HG02588 (cell line): Measurements from ENCODE around the gene LRRC4C.
"Not testable (repeated sequence)": the region's sequence is repeated elsewhere in the genome, so short reads cannot be mapped to it uniquely, and the experiment has no call there.

Experiments
- ATAC-seq: cut with Tn5 transposase; IDR thresholded peaks from one replicate; pipeline ENCODE4 v1.9.1; 2021; ENCODE audit warnings: mild to moderate bottlenecking, moderate library complexity; ENCODE audit not compliant: unreplicated experiment

The LRRC4C gene

DNA sequence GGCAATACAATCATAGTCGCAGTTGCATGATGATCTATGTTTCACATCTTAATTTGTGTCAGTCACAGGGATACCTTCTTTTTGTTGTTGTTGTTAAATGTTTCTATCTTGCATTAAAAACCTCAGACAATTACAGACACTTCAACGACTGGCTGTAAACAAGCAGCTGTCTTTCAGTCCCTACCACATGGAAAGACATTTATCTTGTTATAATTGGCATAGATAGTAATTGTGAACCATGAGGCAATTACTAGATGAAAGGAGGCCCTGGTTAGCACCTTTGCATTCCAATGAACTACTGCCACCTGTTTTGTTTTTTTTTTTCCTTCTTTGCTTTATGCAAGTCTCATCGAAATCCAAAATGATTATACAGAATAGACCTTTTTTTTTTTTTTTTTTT, 416.8 kb downstream of the LRRC4C start:
- no peak for ATAC-seq

DNA sequence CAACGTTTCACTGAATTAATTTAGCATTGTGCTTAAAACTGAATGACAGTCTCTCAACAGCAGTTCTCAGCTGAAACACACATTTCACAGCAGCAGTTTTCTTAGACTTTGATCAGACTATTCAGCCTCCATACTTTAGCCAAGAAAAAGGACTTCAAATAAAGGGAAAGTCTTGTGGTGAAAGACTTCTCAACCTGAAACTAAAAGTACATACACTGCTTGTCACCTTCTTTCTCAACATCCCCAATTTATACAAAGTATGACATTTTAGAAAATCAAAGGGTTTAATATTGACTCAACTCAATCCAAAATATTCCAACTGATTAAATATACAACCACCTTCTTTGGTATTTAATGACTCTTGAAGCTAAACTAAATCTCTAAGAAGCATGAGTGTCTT, 419.0 kb downstream of the LRRC4C start:
- peak; percentile 76 for ATAC-seq

DNA sequence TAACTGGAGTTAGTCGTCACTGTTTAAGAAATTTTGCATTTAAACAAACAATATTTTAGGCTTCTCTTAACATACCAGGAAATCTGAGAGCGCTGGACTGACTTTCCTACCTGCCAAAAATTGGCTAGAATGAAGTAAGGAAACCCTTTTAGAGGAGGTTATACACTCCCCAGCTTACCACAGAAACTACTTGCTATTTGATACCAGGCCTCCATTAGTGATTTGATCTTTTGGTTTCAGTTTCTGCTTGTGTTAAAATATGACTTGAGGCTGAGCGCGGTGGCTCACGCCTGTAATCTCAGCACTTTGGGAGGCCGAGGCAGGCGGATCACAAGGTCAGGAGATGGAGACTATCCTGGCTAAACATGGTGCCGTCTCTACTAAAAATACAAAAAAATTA, 419.9 kb downstream of the LRRC4C start:
- no peak for ATAC-seq

DNA sequence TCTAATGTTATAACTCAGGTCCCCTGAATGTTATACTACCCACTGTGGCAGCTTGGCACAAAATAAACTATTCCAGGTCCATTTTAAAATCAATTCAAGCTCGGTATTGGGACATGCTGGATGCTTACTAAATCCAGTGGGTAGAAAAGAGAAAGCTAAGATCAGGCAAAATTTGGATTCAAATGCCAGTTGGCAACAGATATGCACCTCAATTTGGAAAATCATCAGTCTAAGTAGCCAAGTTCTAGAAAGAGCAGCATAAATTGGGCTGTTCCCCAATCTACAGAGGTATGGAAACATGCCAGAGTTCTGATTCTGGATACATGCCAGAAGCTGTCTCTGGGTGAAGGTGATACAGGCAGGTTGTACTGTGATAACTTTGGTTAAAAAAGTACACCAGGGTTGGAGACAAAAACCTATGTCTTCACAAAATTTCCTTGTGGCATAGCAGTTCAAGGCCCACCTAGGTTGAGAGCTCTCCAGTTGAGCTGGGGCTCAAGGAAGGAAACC, 427.8 kb downstream of the LRRC4C start:
- no peak for ATAC-seq

GRCh38 chr11:41020259-41020658, 439.2 kb downstream of the LRRC4C start:
- ATAC-seq: no peak

GRCh38 chr11:41019666-41020065, 439.8 kb downstream of the LRRC4C start:
- not testable (repeated sequence) for ATAC-seq

- no peak for ATAC-seq
Measured at GRCh38 chr11:41018224-41018623, 441.2 kb downstream of the LRRC4C start.

GRCh38 chr11:41010361-41011050, 448.9 kb downstream of the LRRC4C start:
- no peak for ATAC-seq

DNA sequence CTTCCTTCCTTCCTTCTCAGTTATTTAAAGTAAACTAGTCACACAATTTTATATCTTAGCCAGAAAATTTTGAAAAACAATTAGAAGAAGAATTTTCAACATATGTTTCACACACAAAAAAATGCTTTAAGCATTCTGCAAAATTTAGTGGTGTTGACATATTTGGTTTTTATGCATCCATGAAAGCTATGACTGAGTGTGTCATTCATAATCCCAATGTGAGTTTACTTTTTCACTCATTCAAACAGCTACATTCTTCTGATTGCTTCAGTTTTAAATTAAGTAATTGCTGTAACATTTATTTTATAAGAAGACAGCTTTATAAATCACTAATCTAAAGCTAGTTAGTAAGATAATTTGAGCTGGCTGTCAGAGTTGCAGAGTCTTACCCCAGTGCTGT, 453.5 kb downstream of the LRRC4C start:
- ATAC-seq: no peak

- ATAC-seq: no peak
Measured at GRCh38 chr11:41003339-41004282, 455.8 kb downstream of the LRRC4C start.

DNA sequence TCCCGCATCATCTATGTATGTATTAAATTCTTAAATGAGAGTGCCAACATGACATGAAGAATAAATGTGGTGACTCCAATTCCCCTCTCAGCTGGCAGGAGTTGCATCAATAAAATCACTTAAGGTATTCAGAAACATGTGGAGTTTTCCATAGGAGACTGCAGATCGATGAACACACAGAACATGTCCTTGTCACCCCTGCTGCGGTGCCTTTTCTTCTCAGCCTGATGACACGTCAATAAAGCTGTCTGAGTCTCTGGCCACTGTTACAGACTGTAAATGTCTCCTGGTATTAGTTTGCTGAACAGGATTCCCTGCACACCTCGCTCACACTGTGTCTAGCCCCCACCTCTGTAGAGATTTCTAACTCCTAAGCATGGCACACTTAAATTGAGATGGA, 460.5 kb downstream of the LRRC4C start:
- ATAC-seq: no peak

- ATAC-seq: no peak
Measured at GRCh38 chr11:40987776-40988435, 471.5 kb downstream of the LRRC4C start.

DNA sequence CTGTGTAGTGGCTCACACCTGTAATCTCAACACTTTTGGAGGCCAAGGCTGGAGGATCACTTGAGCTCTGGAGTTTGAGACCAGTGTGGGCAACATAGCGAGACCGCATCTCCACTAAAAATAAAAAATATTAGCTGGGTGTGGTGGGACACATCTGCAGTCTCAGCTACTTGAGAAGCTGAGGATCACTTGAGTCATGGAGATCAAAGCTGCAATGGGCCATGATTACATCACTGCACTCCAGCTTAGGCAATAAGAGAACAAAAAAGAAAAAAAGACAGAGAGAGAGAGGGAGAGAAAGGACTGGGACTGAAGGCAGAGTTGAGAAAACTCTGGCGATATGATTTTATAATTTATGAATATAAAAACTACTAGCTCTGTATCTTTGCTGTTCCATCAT, 473.1 kb downstream of the LRRC4C start:
- ATAC-seq: no peak

GRCh38 chr11:40975076-40975475, 484.4 kb downstream of the LRRC4C start:
- no peak for ATAC-seq

DNA sequence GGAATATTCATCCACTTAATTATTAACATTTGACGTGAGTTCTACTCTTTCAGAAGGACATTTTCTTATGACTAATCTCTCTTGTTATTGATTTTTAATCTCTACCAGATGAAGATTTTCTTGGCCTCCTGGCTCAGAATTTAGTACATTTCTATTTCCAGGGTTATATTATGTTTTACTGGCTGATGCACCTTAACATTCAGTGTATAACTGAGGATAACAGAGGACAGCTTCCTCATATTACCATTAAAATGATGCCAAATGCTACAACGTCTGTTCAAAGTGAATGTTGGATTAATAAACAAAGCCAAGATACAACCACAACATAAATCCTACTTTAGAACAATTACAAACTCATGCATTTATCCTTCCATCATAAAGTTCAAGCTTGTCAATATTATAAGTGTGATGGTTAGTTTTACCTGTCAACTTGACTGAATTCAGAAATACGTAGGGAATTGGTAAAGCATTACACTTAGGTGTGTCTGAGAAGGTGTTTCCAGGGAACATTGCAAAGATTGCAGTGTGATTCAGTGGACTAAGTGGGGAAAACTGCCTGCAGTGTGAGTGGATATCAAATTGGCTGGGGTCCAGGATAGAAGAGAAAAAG, 485.2 kb downstream of the LRRC4C start:
- ATAC-seq: no peak

DNA sequence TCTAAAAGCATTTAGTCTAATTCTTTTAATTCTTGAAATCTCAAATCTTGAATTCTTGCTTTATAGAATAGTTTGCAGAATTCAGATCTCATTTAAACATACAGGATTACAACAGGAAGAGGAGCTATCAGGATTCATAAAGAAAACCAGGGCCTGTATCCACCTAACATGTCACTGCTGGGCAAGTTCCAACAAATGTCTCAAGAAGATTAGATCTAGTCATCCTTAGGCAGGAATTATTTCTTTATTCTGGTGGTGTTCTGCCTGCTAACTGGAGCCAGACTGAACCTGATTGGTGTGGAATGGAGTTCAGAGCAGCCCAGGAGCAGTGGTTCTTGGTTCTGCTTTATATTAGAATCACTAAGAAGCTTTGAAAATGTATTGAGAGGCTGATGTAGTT, 500.7 kb downstream of the LRRC4C start:
- ATAC-seq: no peak

DNA sequence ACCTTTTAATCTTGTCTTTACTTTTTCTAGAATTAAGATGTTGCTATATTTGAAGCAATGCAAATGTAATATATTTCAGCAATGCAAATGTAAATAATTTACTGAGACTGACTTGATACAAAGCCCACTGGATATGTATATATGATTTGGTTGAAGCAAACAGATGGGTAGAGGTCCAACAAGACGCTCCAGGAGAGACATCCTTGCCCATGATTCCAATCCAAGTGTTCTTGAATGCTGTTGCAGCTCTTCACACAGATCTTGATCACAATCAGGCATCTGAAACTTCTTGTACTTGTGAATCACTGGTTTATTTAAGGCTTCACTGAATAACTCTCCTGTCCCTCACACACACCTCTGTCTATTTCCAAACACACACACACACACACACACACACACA, 507.0 kb downstream of the LRRC4C start:
- ATAC-seq: no peak

GRCh38 chr11:40938002-40938401, 521.5 kb downstream of the LRRC4C start:
- no peak for ATAC-seq

DNA sequence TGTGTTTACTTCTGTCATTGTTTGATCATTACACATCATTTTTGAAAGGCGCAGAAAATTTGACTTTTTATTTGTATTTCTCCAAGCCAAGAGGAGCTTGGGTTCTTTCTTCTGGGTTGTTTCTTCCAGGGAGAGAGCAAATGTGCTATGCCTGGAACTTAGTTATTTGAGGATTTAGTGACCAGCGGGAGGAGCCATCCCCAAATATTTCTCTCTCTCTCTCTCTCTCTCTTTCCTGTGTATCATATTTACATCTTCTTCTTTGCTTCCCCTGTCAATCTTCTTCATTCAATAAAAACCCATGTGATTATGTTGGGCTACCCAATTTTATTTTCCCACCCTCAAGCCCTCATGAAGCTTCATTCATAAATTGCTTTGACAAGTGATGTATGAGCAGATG, 534.5 kb downstream of the LRRC4C start:
- ATAC-seq: no peak

DNA sequence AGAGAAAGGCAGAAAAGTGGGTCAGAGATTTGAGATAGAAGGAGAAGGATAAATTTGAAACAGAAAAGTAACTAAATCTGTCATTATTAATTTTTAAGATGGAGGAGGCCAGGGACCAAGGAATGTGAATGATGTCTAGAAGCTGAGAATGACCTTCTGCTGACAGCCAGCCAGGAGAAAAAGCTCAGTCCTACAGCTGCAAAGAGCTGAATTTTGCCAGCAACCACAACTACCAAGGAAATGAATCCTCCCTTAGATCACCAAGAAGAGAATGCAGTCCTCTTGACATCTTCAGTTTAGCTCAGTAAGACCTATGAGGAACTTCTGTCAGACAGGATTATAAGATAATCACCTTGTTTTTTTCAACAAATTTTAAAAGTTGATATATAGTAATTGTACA, 538.2 kb downstream of the LRRC4C start:
- ATAC-seq: no peak

- ATAC-seq: not testable (repeated sequence)
Measured at GRCh38 chr11:40910774-40911173, 548.7 kb downstream of the LRRC4C start.
